HepG2 (cell line): ENCODE data around the gene INPP5K. TPM values are rescaled to one million over a fixed set of nuclear protein-coding genes. Genes with fewer than 3 reads are reported as not detected.

Experiments used
- CBFB ChIP-seq: sonication (generic); formaldehyde crosslinking; IDR thresholded peaks from 2 replicates; pipeline ENCODE4 v1.4.0; 2020; ENCODE audit warnings: missing genetic modification reagents
- CHD4 ChIP-seq: fragments of 200-600 bp; sonication (generic); IDR thresholded peaks from 2 replicates; pipeline ENCODE4 v1.7.0; 2017; ENCODE audit warnings: mild to moderate bottlenecking, low read length, borderline replicate concordance
- DMAP1 ChIP-seq: IDR thresholded peaks from 2 replicates; pipeline ENCODE4 v1.6.1; 2016
- HIVEP1 ChIP-seq: sonication (generic); formaldehyde crosslinking; IDR thresholded peaks from 2 replicates; pipeline ENCODE4 v1.4.0; 2020; ENCODE audit warnings: mild to moderate bottlenecking, missing genetic modification reagents
- PHF21A ChIP-seq: sonication (generic); formaldehyde crosslinking; IDR thresholded peaks from 2 replicates; pipeline ENCODE4 v1.5.0; 2020; ENCODE audit warnings: mild to moderate bottlenecking, missing genetic modification reagents
- POLR2A ChIP-seq, 2 experiments: IDR thresholded peaks; 2 replicates each; pipeline ENCODE4 v1.6.1; 2011; ENCODE audit warnings: low read depth in 2 of 2, low read length in 2 of 2, mild to moderate bottlenecking in 1 of 2, moderate library complexity in 1 of 2; ENCODE audit not compliant: insufficient read depth in 1 of 2
- RARG ChIP-seq: sonication (generic); formaldehyde crosslinking; IDR thresholded peaks from 2 replicates; pipeline ENCODE4 v1.4.0; 2020; ENCODE audit warnings: low read depth, mild to moderate bottlenecking, missing genetic modification reagents
- RCOR2 ChIP-seq: IDR thresholded peaks from 2 replicates; pipeline ENCODE4 v1.6.1; 2016; ENCODE audit warnings: missing biosample characterization, missing genetic modification reagents
- SMAD9 ChIP-seq: sonication (generic); formaldehyde crosslinking; IDR thresholded peaks from 2 replicates; pipeline ENCODE4 v1.5.1; 2020; ENCODE audit warnings: mild to moderate bottlenecking, missing genetic modification reagents
- SRSF1 ChIP-seq: fragments of 200-400 bp; formaldehyde crosslinking; optimal IDR thresholded peaks from 2 replicates; pipeline ENCODE3; 2017; ENCODE audit warnings: mild to moderate bottlenecking, low read depth, low read length, moderate library complexity
- WIZ ChIP-seq: sonication (generic); formaldehyde crosslinking; IDR thresholded peaks from 2 replicates; pipeline ENCODE4 v1.5.1; 2020; ENCODE audit warnings: mild to moderate bottlenecking, missing genetic modification reagents
- ZIK1 ChIP-seq: sonication (generic); formaldehyde crosslinking; IDR thresholded peaks from 2 replicates; pipeline ENCODE4 v1.5.0; 2020; ENCODE audit warnings: mild to moderate bottlenecking, low read depth, missing genetic modification reagents, borderline replicate concordance
- ZKSCAN8 ChIP-seq: IDR thresholded peaks from 2 replicates; pipeline ENCODE4 v1.6.1; 2016; ENCODE audit warnings: borderline replicate concordance, missing genetic modification reagents, missing compliant biosample characterization
- ZNF383 ChIP-seq: sonication (generic); formaldehyde crosslinking; IDR thresholded peaks from 2 replicates; pipeline ENCODE4 v1.4.0; 2020; ENCODE audit warnings: missing genetic modification reagents, mild to moderate bottlenecking, borderline replicate concordance
- ZNF567 ChIP-seq: sonication (generic); formaldehyde crosslinking; IDR thresholded peaks from 2 replicates; pipeline ENCODE4 v1.8.1; 2023; ENCODE audit warnings: mild to moderate bottlenecking, missing genetic modification reagents, borderline replicate concordance
- ZNF605 ChIP-seq: sonication (generic); formaldehyde crosslinking; IDR thresholded peaks from 2 replicates; pipeline ENCODE4 v1.8.0; 2022; ENCODE audit warnings: mild to moderate bottlenecking, missing genetic modification reagents
- ZNF670 ChIP-seq: sonication (generic); formaldehyde crosslinking; IDR thresholded peaks from 2 replicates; pipeline ENCODE4 v1.8.0; 2022; ENCODE audit warnings: mild to moderate bottlenecking, missing genetic modification reagents, borderline replicate concordance
- ZNF768 ChIP-seq: sonication (generic); formaldehyde crosslinking; IDR thresholded peaks from 2 replicates; pipeline ENCODE4 v1.4.0; 2020; ENCODE audit warnings: missing genetic modification reagents
- ZSCAN21 ChIP-seq: sonication (generic); formaldehyde crosslinking; IDR thresholded peaks from 2 replicates; pipeline ENCODE4 v1.8.0; 2022; ENCODE audit warnings: mild to moderate bottlenecking, missing genetic modification reagents, moderate library complexity, borderline replicate concordance
- polyA plus RNA-seq, 8 experiments: library from polyadenylated mRNA; depleted of rRNA in 3 of 8; stranded (reverse) in 7 of 8; unstranded in 1 of 8; fragments of >200 nt; fragmentation: Illumina TruSeq in 4 of 8; extraction: Trizol in 4 of 8; gene quantifications; 2 replicates each; pipeline versions ENCODE4 v1.2.1 to v1.2.3, GENCODE V29; 2011 to 2016; ENCODE audit warnings: low read depth in 4 of 8, missing spikeins in 1 of 8, mixed read lengths in 1 of 8; ENCODE audit not compliant: insufficient read depth in 1 of 8
- total RNA-seq, 5 experiments: library from RNA; depleted of rRNA; stranded (reverse); fragments of >200 nt; fragmentation: Illumina TruSeq; extraction: Trizol; gene quantifications; 2 replicates each; pipeline ENCODE4 v1.2.3, GENCODE V29; 2016; ENCODE audit warnings: low read depth in 1 of 5
- TF ChIP-seq, protein P1 (sequence below): sonication (generic); formaldehyde crosslinking; IDR thresholded peaks from 2 replicates; pipeline ENCODE4 v1.4.0; 2020; ENCODE audit warnings: mild to moderate bottlenecking, missing genetic modification reagents, borderline replicate concordance
- TF ChIP-seq, protein P2 (sequence below): IDR thresholded peaks from 2 replicates; pipeline ENCODE4 v1.6.1; 2018; ENCODE audit warnings: missing genetic modification reagents, mild to moderate bottlenecking, missing compliant biosample characterization

Gene INPP5K
- total and polyA plus RNA-seq, 2 of the 13 experiments (the other 11 are each of a cell fraction or from before 2014, with no cell fraction given) = 4.8 to 9.6 TPM

DNA sequence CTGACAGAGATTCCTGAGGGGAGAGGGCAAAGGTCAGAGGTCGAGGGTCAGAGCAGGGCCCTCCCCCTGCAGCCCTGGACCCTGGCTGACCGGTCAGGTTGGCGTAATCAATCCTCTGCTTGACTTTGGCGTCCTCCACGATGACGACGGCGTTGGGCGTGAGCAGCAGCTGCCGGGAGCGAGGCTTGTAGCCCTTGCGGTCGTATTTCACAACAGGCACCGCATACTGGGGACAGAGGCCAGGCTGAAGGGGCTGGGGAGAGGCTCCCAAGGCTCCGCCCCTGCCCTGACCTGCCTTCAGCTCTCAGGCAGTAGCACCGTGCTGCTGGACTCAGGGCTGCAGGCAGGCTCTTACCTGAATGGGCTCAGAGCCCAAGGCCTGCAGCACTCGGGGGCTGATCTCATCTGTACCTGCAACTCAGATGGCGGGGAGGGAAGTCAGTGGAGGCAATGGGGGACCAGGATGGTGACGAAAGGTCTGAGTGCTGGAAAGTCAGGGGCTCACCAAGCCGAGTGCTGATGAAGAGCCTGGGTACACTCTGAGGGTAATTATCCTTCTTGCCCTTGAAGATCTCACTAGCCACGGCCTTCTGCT is 48.4 kb downstream of the INPP5K start (continued):
- no peak for TF ChIP-seq ZNF383 (CRISPR knock-in tag)
- no peak for TF ChIP-seq WIZ (CRISPR knock-in tag)
- TF ChIP-seq ZNF567 (CRISPR knock-in tag) = no peak
- no peak for TF ChIP-seq POLR2A (IDR thresholded peaks at IDR 0.05; ENCODE audit: insufficient read depth in 1 of 2, low read depth in 2 of 2, low read length in 2 of 2)
- 0 out of 2 replicates have a peak, but pooled peaks have one; percentile 20 for TF ChIP-seq DMAP1 (CRISPR knock-in tag)
- peak; percentile 27; the same call in 1 of the 2 replicates for TF ChIP-seq RCOR2
- 0 out of 2 replicates have a peak, but pooled peaks have one; percentile 24 for TF ChIP-seq ZNF605
- no peak for TF ChIP-seq SRSF1
- peak; percentile 70; the same call in 1 of the 2 replicates for TF ChIP-seq ZSCAN21 (CRISPR knock-in tag)
- 0 out of 2 replicates have a peak, but pooled peaks have one; percentile 21 for TF ChIP-seq CHD4
- TF ChIP-seq SMAD9 (CRISPR knock-in tag) = no peak
- no peak for TF ChIP-seq ZIK1 (CRISPR knock-in tag)
- TF ChIP-seq PHF21A (CRISPR knock-in tag) = peak; percentile 84
- peak; percentile 83 for TF ChIP-seq HIVEP1 (CRISPR knock-in tag)
- TF ChIP-seq ZNF670 = no peak
- no peak for TF ChIP-seq ZKSCAN8
- TF ChIP-seq ZNF768 (CRISPR knock-in tag) = no peak
- no peak for TF ChIP-seq RARG (CRISPR knock-in tag)
- TF ChIP-seq, protein P1, sequence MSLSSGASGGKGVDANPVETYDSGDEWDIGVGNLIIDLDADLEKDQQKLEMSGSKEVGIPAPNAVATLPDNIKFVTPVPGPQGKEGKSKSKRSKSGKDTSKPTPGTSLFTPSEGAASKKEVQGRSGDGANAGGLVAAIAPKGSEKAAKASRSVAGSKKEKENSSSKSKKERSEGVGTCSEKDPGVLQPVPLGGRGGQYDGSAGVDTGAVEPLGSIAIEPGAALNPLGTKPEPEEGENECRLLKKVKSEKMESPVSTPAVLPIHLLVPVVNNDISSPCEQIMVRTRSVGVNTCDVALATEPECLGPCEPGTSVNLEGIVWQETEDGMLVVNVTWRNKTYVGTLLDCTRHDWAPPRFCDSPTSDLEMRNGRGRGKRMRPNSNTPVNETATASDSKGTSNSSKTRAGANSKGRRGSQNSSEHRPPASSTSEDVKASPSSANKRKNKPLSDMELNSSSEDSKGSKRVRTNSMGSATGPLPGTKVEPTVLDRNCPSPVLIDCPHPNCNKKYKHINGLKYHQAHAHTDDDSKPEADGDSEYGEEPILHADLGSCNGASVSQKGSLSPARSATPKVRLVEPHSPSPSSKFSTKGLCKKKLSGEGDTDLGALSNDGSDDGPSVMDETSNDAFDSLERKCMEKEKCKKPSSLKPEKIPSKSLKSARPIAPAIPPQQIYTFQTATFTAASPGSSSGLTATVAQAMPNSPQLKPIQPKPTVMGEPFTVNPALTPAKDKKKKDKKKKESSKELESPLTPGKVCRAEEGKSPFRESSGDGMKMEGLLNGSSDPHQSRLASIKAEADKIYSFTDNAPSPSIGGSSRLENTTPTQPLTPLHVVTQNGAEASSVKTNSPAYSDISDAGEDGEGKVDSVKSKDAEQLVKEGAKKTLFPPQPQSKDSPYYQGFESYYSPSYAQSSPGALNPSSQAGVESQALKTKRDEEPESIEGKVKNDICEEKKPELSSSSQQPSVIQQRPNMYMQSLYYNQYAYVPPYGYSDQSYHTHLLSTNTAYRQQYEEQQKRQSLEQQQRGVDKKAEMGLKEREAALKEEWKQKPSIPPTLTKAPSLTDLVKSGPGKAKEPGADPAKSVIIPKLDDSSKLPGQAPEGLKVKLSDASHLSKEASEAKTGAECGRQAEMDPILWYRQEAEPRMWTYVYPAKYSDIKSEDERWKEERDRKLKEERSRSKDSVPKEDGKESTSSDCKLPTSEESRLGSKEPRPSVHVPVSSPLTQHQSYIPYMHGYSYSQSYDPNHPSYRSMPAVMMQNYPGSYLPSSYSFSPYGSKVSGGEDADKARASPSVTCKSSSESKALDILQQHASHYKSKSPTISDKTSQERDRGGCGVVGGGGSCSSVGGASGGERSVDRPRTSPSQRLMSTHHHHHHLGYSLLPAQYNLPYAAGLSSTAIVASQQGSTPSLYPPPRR = peak; percentile 75
- peak; percentile 93 for TF ChIP-seq CBFB (CRISPR knock-in tag)
- TF ChIP-seq, protein P2, sequence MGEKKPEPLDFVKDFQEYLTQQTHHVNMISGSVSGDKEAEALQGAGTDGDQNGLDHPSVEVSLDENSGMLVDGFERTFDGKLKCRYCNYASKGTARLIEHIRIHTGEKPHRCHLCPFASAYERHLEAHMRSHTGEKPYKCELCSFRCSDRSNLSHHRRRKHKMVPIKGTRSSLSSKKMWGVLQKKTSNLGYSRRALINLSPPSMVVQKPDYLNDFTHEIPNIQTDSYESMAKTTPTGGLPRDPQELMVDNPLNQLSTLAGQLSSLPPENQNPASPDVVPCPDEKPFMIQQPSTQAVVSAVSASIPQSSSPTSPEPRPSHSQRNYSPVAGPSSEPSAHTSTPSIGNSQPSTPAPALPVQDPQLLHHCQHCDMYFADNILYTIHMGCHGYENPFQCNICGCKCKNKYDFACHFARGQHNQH (CRISPR knock-in tag) = no peak
